ENCODE data around the gene USE1.

DNA sequence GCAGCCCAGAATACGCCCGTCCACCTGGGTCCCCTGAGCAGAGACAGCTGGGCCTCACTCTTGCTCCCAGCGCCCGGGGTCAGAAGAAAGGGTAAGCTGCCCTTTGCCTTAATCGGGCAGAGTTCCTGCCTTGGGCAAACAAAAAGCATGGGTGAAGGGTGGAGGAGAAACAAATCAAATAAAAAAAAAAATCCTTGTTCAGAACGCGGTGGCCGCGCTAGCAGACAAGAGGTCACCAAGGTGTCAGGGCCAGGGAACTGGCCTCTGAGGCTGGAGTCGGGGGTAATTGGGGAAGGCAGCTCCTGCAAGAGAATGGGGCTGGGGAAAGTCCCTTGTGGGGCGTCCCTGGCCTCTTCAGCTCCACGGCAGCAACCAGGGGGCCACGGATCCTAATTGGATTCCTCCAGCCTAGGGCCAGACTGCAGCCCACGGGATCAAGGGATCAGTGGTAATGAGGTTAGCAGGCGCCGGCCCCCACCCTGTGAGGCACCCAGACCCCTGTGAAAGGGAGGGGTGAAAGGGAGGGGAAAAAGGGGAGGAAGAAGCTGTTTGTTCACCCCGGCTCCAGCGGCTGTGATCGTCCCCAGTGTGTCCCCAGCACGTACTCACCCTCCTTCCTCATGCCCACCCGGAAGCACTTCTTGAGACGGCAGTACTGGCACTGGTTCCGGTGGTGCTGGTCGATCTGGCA is 25.1 kb downstream of the USE1 start:
- TF ChIP-seq, protein P1, sequence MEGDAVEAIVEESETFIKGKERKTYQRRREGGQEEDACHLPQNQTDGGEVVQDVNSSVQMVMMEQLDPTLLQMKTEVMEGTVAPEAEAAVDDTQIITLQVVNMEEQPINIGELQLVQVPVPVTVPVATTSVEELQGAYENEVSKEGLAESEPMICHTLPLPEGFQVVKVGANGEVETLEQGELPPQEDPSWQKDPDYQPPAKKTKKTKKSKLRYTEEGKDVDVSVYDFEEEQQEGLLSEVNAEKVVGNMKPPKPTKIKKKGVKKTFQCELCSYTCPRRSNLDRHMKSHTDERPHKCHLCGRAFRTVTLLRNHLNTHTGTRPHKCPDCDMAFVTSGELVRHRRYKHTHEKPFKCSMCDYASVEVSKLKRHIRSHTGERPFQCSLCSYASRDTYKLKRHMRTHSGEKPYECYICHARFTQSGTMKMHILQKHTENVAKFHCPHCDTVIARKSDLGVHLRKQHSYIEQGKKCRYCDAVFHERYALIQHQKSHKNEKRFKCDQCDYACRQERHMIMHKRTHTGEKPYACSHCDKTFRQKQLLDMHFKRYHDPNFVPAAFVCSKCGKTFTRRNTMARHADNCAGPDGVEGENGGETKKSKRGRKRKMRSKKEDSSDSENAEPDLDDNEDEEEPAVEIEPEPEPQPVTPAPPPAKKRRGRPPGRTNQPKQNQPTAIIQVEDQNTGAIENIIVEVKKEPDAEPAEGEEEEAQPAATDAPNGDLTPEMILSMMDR (IDR thresholded peaks at IDR 0.05; ENCODE audit: insufficient read depth, low read length, poor library complexity, severe bottlenecking) = no peak
- TF ChIP-seq EZH2phosphoT487 (conservative IDR thresholded peaks at IDR 0.05; ENCODE audit: low read length) = no peak
